Mesenchymal stem cell (in vitro differentiated cells and primary cell): ENCODE data around the gene NPW.

ENCODE experiments used
- DNase-seq: peaks from one replicate; pipeline ENCODE4 v3.0.0-alpha.2; 2013
- H2AFZ ChIP-seq: one replicate; pipeline ENCODE4 v1.6.1; 2013; ENCODE audit warnings: low read depth, mild to moderate bottlenecking, control low read depth, inconsistent platforms, low read length, moderate library complexity
- H2AK5ac ChIP-seq: 2 replicates; pipeline ENCODE4 v1.6.1; 2013; ENCODE audit warnings: low read length, moderate library complexity, mild to moderate bottlenecking, inconsistent platforms; ENCODE audit not compliant: severe bottlenecking
- H2BK120ac ChIP-seq: one replicate; pipeline ENCODE4 v1.6.1; 2013; ENCODE audit warnings: low read depth, mild to moderate bottlenecking, inconsistent platforms, low read length, moderate library complexity
- H2BK12ac ChIP-seq, 2 experiments: one replicate each; pipeline ENCODE4 v1.6.1; 2013; ENCODE audit warnings: inconsistent platforms in 2 of 2, low read length in 2 of 2, mild to moderate bottlenecking in 2 of 2, moderate library complexity in 2 of 2, control low read depth in 1 of 2
- H2BK15ac ChIP-seq: one replicate; pipeline ENCODE4 v1.6.1; 2013; ENCODE audit warnings: mild to moderate bottlenecking, low read depth, inconsistent platforms; ENCODE audit not compliant: poor library complexity, severe bottlenecking
- H2BK5ac ChIP-seq: 2 replicates; pipeline ENCODE4 v1.6.1; 2013; ENCODE audit warnings: low read depth, mild to moderate bottlenecking, low read length, control low read depth, inconsistent platforms; ENCODE audit not compliant: poor library complexity, severe bottlenecking
- H3K14ac ChIP-seq, 2 experiments: one replicate each; pipeline ENCODE4 v1.6.1; 2013; ENCODE audit warnings: inconsistent platforms in 2 of 2, low read length in 2 of 2, control low read depth in 1 of 2, mild to moderate bottlenecking in 1 of 2, moderate library complexity in 1 of 2
- H3K18ac ChIP-seq, 2 experiments: one replicate each; pipeline ENCODE4 v1.6.1; 2013; ENCODE audit warnings: inconsistent platforms in 2 of 2, low read length in 2 of 2, control low read depth in 1 of 2, low read depth in 1 of 2, mild to moderate bottlenecking in 1 of 2
- H3K23ac ChIP-seq, 2 experiments: one replicate each; pipeline ENCODE4 v1.6.1; 2013; ENCODE audit warnings: inconsistent platforms in 2 of 2, low read length in 2 of 2, mild to moderate bottlenecking in 2 of 2, moderate library complexity in 2 of 2, control low read depth in 1 of 2
- H3K27ac ChIP-seq: 2 replicates; pipeline ENCODE4 v1.5.1; 2013; ENCODE audit warnings: mild to moderate bottlenecking, moderate library complexity, low read length, control low read depth, inconsistent platforms; ENCODE audit not compliant: poor library complexity, severe bottlenecking
- H3K27me3 ChIP-seq, 2 experiments: 2 replicates each; pipeline versions ENCODE4 v1.6.1 to v1.7.0; 2013; ENCODE audit warnings: low read length in 2 of 2, mild to moderate bottlenecking in 2 of 2, moderate library complexity in 2 of 2, control low read depth in 1 of 2, inconsistent platforms in 1 of 2; ENCODE audit not compliant: control insufficient read depth in 1 of 2, insufficient read depth in 1 of 2
- H3K36me3 ChIP-seq, 2 experiments: 2 replicates each; pipeline versions ENCODE4 v1.6.1 to v1.7.0; 2013; ENCODE audit warnings: low read length in 2 of 2, control low read depth in 1 of 2, inconsistent platforms in 1 of 2, low read depth in 1 of 2, mild to moderate bottlenecking in 1 of 2; ENCODE audit not compliant: insufficient read depth in 2 of 2, control insufficient read depth in 1 of 2
- H3K4ac ChIP-seq, 2 experiments: one replicate each; pipeline ENCODE4 v1.6.1; 2013; ENCODE audit warnings: inconsistent platforms in 2 of 2, low read length in 2 of 2, mild to moderate bottlenecking in 2 of 2, moderate library complexity in 2 of 2, control low read depth in 1 of 2, low read depth in 1 of 2
- H3K4me1 ChIP-seq: 2 replicates; pipeline ENCODE4 v1.6.1; 2013; ENCODE audit warnings: low read depth, low read length, control low read depth; ENCODE audit not compliant: control insufficient read depth, insufficient read depth
- H3K4me2 ChIP-seq: 2 replicates; pipeline ENCODE4 v1.6.1; 2013; ENCODE audit warnings: low read length, mild to moderate bottlenecking, inconsistent platforms; ENCODE audit not compliant: poor library complexity, severe bottlenecking
- H3K4me3 ChIP-seq, 2 experiments: 2 replicates each; pipeline versions ENCODE4 v1.5.1 to v1.7.0; 2013; ENCODE audit warnings: low read length in 2 of 2, mild to moderate bottlenecking in 2 of 2, control low read depth in 1 of 2, low read depth in 1 of 2; ENCODE audit not compliant: insufficient read depth in 1 of 2
- H3K79me1 ChIP-seq: replicated peaks from 2 replicates; pipeline ENCODE4 v1.6.1; 2013; ENCODE audit warnings: mild to moderate bottlenecking, control low read depth, low read length, inconsistent platforms; ENCODE audit not compliant: poor library complexity, severe bottlenecking
- H3K9ac ChIP-seq: 2 replicates; pipeline ENCODE4 v1.7.0; 2013; ENCODE audit warnings: mild to moderate bottlenecking, low read length, moderate library complexity
- H3K9me3 ChIP-seq: 2 replicates; pipeline ENCODE4 v1.7.0; 2013; ENCODE audit warnings: mild to moderate bottlenecking, low read length; ENCODE audit not compliant: control insufficient read depth
- H4K8ac ChIP-seq: one replicate; pipeline ENCODE4 v1.6.1; 2013; ENCODE audit warnings: inconsistent platforms, mild to moderate bottlenecking, low read length, moderate library complexity
- H4K91ac ChIP-seq: one replicate; pipeline ENCODE4 v1.6.1; 2013; ENCODE audit warnings: mild to moderate bottlenecking, low read length, inconsistent platforms
- WGBS: methylation state at CpG from one replicate; pipeline ENCODE4 v1.1.7; 2013; ENCODE audit warnings: mixed read lengths; 5-methylcytosine and 5-hydroxymethylcytosine counted together

NPW gene

DNA sequence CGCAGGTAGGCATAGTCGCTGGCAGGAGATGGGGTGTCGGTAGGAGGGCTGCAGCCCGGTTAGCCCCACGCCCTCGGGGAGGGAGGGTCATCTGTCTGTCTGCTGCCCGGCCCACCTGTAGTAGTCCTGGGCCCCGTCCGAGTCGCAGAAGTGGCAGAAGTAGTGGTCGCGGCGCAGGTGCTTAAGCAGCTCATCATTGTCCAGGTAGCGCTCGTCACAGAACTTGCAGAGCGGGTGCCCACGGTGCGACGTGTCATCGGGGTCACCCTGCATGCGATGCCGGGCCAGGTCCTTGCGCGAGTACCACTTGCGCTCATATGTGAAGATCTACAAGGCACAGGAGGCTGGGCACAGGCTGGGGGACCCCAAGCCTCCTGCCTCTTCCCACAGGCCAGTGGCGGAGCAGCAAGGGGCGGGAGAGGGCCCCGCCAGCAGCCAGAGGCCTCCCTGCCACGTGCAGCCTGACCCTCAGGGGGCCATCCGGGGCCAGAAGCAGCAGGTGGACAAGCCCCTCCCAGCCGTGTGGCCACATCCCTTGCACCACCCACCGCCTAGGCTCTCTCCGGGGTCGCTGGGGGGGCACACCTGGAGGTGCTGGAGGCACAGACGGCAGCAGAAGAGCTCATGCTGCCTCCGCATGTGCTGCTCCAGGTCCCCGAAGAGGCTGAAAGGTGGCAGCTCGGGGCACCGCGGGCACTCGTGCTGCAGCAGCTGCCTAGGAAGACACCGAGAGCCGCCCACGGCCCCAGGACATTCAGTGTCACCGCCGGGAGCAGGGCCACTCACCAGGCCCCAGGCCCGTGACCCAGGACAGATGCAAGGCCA is 17.0 kb upstream of the NPW start:
- Histone ChIP-seq H3K23ac (no peak overlapping the region), H3K9me3 (no peaks in the 10 kb centered on the region), H2BK15ac (no peak overlapping the region), H3K27ac (no peak overlapping the region), H3K18ac (no peak overlapping the region), H3K4me1 (peaks cover 41% of the 10 kb centered on the region), H3K9ac (no peak overlapping the region), H2BK120ac (no peak overlapping the region), H3K79me1 (peaks cover 33% of the 10 kb centered on the region), H4K8ac (no peak overlapping the region), H2AK5ac (no peak overlapping the region), H2BK5ac (no peak overlapping the region), H4K91ac (no peak overlapping the region), H3K27me3 (no peaks in the 10 kb centered on the region), H2BK12ac (no peak overlapping the region), H3K4ac (no peak overlapping the region), H3K4me3 (no peak overlapping the region), H3K14ac (no peak overlapping the region), H3K36me3 (peaks cover 51 to 95% of the 10 kb centered on the region in 2 experiments), H2AFZ (no peak overlapping the region), H3K4me2 (no peak overlapping the region)
- DNase-seq = no peak
- 96% methylated on average over 47 of the region's 47 CpGs for whole genome bisulfite sequencing

DNA sequence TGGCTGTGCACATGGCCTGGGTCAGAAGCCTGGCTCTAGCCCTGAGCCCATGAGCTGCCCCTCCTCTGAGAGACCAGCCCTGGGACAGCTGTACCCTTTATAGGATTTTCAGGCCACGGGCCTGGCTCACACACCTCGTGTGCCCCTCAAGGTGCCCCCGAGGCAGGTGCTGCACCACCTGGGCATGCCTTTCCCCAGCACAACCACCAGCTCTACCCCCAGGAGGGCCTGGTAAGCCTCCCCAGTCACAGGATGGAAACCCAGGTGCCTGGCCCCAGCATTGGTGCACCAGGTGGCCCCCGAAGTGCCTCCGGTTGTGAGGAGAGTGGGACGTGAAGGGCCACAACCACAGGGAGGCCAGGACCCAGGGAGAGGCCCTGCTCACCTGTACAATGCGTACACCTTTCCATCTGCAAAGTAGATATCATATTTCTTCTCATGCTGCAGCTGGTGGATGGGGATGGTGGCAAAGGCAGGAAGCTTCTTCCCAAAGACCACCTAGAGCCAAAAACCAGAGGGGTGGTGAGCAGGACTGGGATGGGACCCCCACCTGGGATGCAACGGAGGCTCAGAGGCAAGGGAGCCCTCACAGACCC is 16.3 kb upstream of the NPW start:
- H3K18ac ChIP-seq = no peak overlapping the region
- H3K27me3 ChIP-seq = no peaks in the 10 kb centered on the region
- no peak overlapping the region for H2BK120ac ChIP-seq
- H2BK12ac ChIP-seq = peak overlapping the region in 1 of 2 experiments; percentile 21
- no peak overlapping the region for H3K23ac ChIP-seq
- no peak overlapping the region for H2BK15ac ChIP-seq
- no peak overlapping the region for H3K4ac ChIP-seq
- 82% methylated on average over 8 of the region's 8 CpGs for WGBS
- no peak overlapping the region for H2AK5ac ChIP-seq
- no peak overlapping the region for H3K4me2 ChIP-seq
- no peak overlapping the region for H3K27ac ChIP-seq
- H3K14ac ChIP-seq = no peak overlapping the region
- peaks cover 48% of the 10 kb centered on the region for H3K4me1 ChIP-seq
- H4K91ac ChIP-seq = peak overlapping the region; percentile 8
- peak overlapping the region; percentile 59 for H3K9ac ChIP-seq
- H3K9me3 ChIP-seq = no peaks in the 10 kb centered on the region
- no peak overlapping the region for H2AFZ ChIP-seq
- peak overlapping the region in 1 of 2 experiments; percentile 37 for H3K4me3 ChIP-seq
- H3K79me1 ChIP-seq = peaks cover 33% of the 10 kb centered on the region
- no peak for DNase-seq
- no peak overlapping the region for H4K8ac ChIP-seq
- peaks cover 44 to 90% of the 10 kb centered on the region in 2 experiments for H3K36me3 ChIP-seq
- H2BK5ac ChIP-seq = no peak overlapping the region

DNA sequence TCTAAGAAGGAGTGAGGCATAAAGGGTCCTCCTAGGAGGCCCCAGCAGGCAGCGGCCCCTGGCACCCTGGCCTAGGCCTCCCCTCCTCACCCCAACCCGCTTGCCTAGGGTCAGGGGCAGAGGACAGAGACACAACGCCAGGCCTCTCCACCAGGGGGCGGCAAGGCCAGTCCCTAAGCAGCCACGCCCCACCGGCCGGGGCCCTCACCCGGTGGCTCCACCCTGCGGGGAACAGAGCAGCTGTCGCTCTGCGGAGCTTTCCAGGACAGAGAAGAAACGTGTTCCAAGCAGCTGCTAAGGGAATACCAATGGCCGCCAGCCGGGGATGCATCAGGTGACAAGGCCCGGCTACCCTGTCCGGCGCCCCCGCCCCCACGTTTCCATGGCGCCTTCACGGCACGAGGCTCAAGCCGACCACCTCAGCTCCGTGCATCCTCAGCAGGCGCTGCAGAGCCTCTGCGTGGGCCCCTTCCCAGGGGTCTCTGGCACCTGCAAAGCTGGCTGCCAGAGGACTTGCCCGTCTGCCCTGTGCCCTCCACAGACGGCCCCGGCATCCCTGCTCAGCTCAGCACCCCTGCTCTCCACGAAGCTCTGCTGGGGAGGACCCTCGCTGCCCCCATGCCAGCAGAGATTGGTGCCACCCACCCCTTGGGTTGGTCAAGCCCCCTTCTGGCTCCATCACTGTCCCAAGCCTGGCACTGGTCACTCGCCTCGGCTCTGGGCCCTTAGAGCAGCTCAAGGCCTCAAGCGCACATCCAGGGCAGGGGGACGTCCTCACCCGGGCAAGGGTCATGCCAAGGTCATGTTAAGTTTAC is 15.6 kb upstream of the NPW start:
- Histone ChIP-seq H4K91ac (peak overlapping the region; percentile 43), H2BK12ac (peak overlapping the region in 1 of 2 experiments; percentile 52), H2AK5ac (peak overlapping the region; percentile 72), H3K27ac (no peak overlapping the region), H3K36me3 (peaks cover 43 to 83% of the 10 kb centered on the region in 2 experiments), H3K9me3 (no peaks in the 10 kb centered on the region), H2BK120ac (peak overlapping the region; percentile 37), H3K18ac (peak overlapping the region in 1 of 2 experiments; percentile 67), H3K9ac (peak overlapping the region; percentile 59), H2BK15ac (no peak overlapping the region), H3K14ac (peak overlapping the region in 1 of 2 experiments; percentile 23), H3K4ac (peak overlapping the region; percentile 35 to 59), H3K4me2 (peak overlapping the region; percentile 30), H3K4me1 (peaks cover 51% of the 10 kb centered on the region), H4K8ac (peak overlapping the region; percentile 33), H3K23ac (no peak overlapping the region), H2BK5ac (no peak overlapping the region), H3K4me3 (peak overlapping the region in 1 of 2 experiments; percentile 44), H3K79me1 (peaks cover 32% of the 10 kb centered on the region), H2AFZ (no peak overlapping the region), H3K27me3 (no peaks in the 10 kb centered on the region)
- 34% methylated on average over 36 of the region's 36 CpGs for WGBS
- DNase-seq = peak; percentile 92
